SKM-1 (cell line): ENCODE data around the gene FZD1.
"Not testable (repeated sequence)": the region's sequence is repeated elsewhere in the genome, so short reads cannot be mapped to it uniquely, and the experiment has no call there.

Experiments
- DNase-seq: peaks from one replicate; lab custom pipeline; 2025; ENCODE audit not compliant: unreplicated experiment; lab: John Stamatoyannopoulos, UW

The FZD1 gene

GRCh38 chr7:91295576-91295975 lies 31.3 kb downstream of the FZD1 start:
- DNase-seq: no peak

- no peak for DNase-seq
Observed at GRCh38 chr7:91297939-91298338, 33.7 kb downstream of the FZD1 start.

- DNase-seq: peak; percentile 89
Observed at GRCh38 chr7:91299952-91300775, 35.9 kb downstream of the FZD1 start.

- no peak for DNase-seq
Observed at GRCh38 chr7:91302794-91303193, 38.6 kb downstream of the FZD1 start.

GRCh38 chr7:91306266-91306665 lies 42.0 kb downstream of the FZD1 start:
- DNase-seq: no peak

GRCh38 chr7:91307467-91307866 lies 43.2 kb downstream of the FZD1 start:
- DNase-seq: no peak

GRCh38 chr7:91308191-91308590 lies 44.0 kb downstream of the FZD1 start:
- not testable (repeated sequence) for DNase-seq

- no peak for DNase-seq
Observed at GRCh38 chr7:91310830-91311460, 46.7 kb downstream of the FZD1 start.

- no peak for DNase-seq
Observed at GRCh38 chr7:91311839-91312238, 47.6 kb downstream of the FZD1 start.

- DNase-seq: no peak
Observed at GRCh38 chr7:91313113-91313512, 48.9 kb downstream of the FZD1 start.

GRCh38 chr7:91314591-91315323 lies 50.5 kb downstream of the FZD1 start:
- no peak for DNase-seq

- DNase-seq: no peak
Observed at GRCh38 chr7:91316426-91316825, 52.2 kb downstream of the FZD1 start.

- DNase-seq: no peak
Observed at GRCh38 chr7:91319351-91319750, 55.1 kb downstream of the FZD1 start.

- no peak for DNase-seq
Observed at GRCh38 chr7:91320366-91321078, 56.3 kb downstream of the FZD1 start.
